Breast epithelium (tissue), 3 donors: ENCODE measurements around the gene SPEN.

Experiments used
- POLR2A ChIP-seq: fragments of 450-650 bp; IDR thresholded peaks from one replicate; pipeline ENCODE4 v1.6.1; 2016; ENCODE audit warnings: antibody characterized with exemption, mild to moderate bottlenecking, moderate library complexity
- TF ChIP-seq, protein P1 (sequence below), 3 donors: fragments of 450-650 bp; IDR thresholded peaks; one replicate each; pipeline ENCODE4 v1.5.1; 2016 to 2017; ENCODE audit warnings: antibody characterized with exemption in 3 of 3, mild to moderate bottlenecking in 3 of 3, moderate library complexity in 3 of 3

DNA sequence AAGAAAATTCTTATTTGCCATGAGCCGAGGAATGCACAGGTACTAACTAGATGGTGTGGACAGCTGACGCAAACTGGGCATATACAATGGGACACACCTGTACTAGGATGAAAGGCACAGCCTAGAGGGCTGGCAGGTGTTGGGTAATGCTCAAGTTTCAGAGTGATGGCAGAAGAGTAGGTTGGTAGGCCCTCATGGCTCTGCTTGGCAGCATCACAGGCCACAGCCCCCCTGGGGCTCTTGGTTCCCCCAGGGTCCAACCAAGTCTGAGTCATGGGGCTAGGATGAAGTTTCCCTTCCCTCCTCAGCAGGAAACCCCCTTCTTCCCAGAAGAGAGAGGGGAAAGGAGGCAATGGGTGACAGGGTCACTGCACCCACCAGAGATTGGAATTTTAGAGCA, 35.2 kb downstream of the SPEN start:
- no peak for TF ChIP-seq POLR2A
- TF ChIP-seq, protein P1, sequence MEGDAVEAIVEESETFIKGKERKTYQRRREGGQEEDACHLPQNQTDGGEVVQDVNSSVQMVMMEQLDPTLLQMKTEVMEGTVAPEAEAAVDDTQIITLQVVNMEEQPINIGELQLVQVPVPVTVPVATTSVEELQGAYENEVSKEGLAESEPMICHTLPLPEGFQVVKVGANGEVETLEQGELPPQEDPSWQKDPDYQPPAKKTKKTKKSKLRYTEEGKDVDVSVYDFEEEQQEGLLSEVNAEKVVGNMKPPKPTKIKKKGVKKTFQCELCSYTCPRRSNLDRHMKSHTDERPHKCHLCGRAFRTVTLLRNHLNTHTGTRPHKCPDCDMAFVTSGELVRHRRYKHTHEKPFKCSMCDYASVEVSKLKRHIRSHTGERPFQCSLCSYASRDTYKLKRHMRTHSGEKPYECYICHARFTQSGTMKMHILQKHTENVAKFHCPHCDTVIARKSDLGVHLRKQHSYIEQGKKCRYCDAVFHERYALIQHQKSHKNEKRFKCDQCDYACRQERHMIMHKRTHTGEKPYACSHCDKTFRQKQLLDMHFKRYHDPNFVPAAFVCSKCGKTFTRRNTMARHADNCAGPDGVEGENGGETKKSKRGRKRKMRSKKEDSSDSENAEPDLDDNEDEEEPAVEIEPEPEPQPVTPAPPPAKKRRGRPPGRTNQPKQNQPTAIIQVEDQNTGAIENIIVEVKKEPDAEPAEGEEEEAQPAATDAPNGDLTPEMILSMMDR (IDR thresholded peaks at IDR 0.05), result no peak
